Activated CD4-positive, alpha-beta T cell treated with anti-CD3 and anti-CD28 coated beads for 24 hours (primary cell): Measurements from ENCODE around the gene ANKMY1.
A peak's percentile ranks its signal among the peaks of the same experiment; 100 is the strongest.

Experiments
- DNase-seq, 2 donors: peaks; one replicate each; pipeline ENCODE4 v3.0.0-alpha.2; 2020; ENCODE audit warnings: low read depth in 2 of 2

ANKMY1 gene

DNA sequence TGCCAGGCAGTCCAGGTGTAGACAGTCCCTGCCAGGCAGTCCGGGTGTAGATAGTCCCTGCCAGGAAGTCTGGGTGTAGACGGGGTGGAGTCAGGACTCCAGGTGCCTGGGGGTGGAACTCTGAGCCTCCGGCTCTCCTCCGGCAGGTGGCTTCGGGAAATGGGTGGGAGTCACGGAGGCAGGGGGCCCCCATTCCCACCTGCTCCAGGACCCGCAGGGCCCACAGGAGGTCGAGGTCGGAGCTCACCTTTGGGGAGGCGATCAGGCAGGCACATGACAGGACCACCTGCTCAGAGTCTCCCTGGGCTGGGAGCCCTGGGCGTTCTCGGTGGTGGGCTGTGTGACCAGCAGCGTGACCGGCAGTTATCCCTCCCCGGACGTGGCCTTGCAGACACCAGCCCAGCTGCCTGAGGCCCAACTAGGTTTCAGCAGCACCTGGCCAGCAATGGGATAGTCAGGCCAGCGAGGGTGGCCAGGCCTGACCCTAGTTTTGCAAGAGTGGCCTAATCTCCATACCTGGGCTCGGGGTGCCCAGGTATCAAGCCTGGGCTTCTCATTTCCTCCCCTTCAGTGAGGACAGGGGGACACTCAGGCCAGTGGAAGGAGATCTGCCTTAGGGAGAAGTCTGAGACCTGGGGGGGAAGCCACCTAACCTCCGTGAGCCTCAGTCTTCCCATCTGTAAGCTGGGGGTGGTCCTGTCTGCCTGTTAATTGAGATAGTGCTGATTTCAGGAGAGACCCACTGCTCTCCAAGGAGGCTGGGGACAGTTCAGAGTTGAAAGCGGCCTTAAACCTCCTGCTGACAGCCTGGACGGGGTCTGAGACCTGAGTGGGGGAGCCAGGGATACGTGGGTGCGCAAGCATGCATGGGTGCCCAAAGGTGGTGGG, 109.2 kb downstream of the ANKMY1 start:
- DNase-seq, result no peak

DNA sequence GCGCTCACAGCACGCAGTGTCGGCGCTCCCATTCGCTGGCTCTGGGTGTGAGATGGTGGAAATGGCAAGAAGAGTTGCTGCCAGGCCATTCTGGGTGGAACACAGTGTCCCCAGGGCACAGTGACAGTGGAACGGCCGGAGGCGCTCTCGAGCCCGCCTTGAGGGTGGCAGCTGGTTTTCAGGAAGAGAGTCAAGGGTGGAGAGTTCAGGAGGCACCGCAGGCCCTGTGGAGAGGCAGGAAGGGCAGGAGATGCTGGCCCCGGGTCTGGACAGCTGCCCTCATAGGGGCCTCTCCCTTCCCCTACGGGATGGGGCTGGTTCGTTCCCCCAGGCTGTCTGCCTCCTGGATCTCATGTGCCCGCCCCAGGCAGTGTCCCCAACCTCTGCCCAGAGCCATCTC, 109.9 kb downstream of the ANKMY1 start:
- DNase-seq, result no peak

DNA sequence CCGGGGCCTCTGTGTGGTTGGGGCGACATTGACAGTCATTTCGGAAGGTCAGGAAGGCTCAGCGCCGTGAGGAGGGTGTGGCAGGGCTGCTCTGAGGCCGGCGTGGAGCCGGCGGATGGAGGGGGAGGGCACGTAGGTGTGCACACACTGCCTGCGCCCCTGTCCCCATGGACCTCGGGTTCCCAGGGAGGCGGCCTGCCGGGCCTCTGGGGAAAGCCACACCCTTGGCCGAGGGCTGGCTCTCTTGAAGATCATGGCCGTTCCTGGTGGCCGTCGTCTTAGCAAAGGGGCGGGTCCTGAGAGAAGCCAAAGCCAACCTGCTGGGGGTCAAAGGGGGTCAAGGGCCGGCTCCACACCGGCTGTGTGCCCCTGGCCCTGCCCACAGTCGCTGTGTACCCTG, 110.5 kb downstream of the ANKMY1 start:
- DNase-seq, result no peak

GRCh38 chr2:240446664-240447175, 111.1 kb downstream of the ANKMY1 start:
- DNase-seq, result no peak

- no peak for DNase-seq
Measured at GRCh38 chr2:240445961-240446663, 111.7 kb downstream of the ANKMY1 start.

GRCh38 chr2:240444464-240444863, 113.3 kb downstream of the ANKMY1 start:
- no peak for DNase-seq

DNA sequence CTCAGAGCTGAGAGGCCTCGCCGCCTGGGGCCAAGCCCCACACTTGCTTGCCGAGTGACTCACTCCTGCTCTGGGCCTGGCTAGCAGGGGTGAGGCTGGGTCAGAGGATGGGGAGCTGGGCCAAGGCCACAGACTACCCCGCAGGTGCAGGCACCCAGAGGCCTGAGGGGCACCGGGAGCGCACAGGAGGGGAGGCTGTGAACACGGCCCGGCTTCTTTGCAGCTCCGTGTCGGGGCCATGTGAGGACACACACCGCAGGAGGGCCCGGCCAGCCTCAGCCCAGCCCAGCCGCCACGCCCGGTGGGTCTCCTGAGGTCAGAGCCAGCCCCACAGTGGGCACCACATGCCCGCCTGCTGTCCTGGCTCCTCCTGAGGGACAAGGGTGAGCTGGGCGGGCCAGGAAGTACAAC, 113.9 kb downstream of the ANKMY1 start:
- no peak for DNase-seq

DNA sequence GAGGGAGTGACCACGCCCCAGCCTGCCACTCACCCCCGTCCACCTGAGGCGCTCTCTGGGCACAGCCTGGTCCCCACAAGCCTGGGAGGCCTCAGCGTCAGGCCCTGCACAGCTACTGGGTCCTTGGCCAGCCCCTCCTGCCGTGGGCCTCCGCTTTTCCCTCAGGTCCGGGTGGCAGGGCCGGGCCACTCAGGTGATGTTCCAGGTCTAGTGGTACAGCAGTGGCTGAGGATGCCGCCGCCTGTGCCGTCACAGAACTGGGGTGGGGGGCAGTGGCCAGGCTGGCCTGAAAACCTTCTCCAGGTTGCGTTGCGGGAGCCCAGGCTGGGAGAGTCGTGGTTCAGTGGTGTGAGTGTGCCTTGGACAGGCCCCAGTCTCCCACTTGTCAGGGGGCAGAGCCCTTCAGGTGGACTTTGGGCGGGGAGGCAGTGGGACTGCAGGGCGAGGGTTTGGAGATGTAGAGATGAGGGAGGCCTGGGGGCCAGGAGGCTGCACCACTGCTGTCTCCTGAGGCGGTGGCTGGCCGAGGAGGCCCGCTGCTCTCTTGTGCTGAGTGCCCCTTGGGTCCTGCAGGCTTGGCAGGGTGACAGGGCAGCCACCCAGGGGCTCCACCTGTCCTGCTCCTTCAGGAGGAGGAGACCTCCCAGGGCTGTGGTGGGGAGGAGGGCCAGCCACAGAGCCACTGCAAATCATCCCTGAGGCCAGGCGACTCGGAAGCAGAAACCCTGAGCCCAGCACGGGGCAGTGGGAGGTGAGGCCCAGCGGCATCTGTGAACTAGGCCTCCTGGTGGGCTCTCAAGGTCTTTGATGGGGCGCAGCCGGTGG, 114.7 kb downstream of the ANKMY1 start:
- DNase-seq, result no peak

DNA sequence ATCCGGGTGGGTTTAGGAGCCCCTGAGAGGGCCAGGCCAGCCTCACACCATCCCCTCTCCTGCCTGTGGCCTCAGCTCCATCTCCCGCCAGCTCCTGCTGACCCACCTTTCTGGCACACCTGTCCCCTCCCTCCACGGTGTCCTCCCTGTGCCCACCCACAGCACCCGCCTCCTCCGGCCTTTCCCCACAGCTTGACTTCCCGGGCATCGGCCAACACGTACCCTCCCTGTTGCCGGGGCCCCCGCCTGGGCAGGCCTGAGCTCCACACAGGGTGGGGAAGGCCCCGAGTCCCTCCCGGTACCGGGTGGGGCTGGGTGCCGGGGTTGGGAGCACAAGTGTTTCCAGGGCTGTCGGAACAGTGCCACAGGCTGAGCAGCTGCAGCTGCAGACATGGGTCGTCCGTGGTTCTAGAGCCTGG, 115.8 kb downstream of the ANKMY1 start:
- DNase-seq, result no peak

- DNase-seq, result no peak
Measured at GRCh38 chr2:240441326-240441992, 116.3 kb downstream of the ANKMY1 start.

GRCh38 chr2:240440704-240441320, 117.0 kb downstream of the ANKMY1 start:
- no peak for DNase-seq

DNA sequence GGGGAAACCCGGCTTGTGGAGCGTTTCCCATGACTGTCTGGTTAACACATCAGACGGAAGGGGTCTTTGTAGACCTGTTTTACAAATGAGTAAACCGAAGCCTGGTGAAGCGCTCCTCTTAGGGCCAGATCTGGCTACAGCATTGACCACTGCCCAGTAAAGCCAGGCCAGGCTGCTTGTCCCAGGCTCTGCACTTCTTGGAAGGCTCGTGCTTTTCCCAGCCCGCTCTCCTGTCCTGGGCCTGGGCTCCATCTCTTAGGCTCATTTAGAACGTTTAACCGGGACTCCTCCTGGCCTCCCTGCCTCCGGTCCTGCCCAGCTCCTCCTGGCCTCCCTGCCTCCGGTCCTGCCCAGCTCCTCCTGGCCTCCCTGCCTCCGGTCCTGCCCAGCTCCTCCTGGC, 117.5 kb downstream of the ANKMY1 start:
- no peak for DNase-seq

DNA sequence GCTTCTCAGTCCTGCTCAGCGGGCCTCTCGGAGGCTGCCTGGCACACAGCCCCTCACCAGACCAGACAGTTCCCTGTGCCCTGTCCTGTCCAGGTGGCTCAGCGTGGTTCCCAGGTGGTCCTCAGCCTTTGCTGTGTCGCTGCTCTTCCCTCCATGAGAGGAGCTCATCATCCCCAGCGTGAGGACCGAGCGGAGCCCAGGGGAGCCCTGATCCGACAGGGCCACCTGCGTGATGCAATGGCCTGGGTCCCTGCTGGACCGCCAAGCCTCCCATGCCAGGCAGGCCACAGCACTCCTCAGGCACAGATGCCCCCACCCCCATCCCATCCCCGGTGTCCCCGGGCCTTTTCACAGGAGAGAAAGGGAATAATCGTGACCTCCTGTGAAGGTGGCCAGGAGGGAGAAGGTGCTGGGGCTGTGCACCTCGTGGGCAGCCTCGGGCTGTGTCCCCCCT, 118.1 kb downstream of the ANKMY1 start:
- DNase-seq, result no peak

DNA sequence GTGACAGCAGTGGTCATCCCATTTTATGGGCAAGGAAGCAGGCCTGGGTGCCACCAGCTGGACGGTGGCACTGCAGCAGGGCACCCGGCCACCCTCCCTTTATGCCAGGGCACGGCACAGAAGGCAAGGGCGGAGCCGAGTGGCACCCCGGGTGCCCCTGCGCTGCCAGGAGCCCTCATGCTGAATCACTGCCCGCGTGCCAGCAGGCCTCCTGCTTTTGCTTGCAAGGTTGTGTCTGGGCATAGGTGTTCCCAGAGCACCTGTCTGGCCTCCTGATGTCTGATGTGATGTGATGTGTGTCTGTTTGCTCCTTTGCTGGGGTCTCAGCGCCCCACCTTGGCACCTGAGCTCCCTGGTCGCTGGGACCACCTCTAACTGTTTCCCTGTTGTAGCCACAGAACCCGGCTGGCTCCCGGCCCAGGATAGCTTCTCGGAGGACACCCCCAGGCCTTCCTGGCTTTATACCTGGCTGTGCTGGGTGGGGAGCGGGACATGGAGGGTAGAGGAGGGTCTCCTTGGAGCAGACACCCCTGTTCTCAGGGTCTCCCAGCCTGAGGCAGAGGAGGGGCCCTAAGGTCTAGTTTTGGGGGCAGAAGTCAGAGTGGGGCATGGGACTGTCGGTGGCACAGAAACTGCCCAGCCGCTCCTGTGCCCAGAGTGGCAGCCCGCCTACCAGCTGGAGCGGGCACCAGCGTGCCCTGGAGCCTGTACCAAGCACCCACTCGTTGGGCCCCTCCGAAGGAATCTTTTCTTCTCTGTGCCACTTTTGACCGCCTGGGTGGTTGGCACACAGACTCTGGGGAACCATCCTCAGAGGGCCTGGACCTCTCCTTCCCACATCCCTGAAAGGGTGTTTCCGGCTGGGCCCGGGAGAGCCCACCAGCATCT, 118.7 kb downstream of the ANKMY1 start:
- no peak for DNase-seq

- DNase-seq, result peak; percentile 56
Measured at GRCh38 chr2:240437861-240438809, 119.7 kb downstream of the ANKMY1 start.

- no peak for DNase-seq
Measured at GRCh38 chr2:240437551-240437860, 120.3 kb downstream of the ANKMY1 start.

GRCh38 chr2:240436683-240437550, 120.9 kb downstream of the ANKMY1 start:
- no peak for DNase-seq
